Activated CD8-positive, alpha-beta T cell treated with anti-CD3 and anti-CD28 coated beads for 36 hours (primary cell): ENCODE measurements around the gene SLC25A29. TPM values are rescaled to one million over a fixed set of nuclear protein-coding genes. Genes with fewer than 3 reads are reported as not detected.

ENCODE experiments used
- ATAC-seq: fragments of 200-7000 bp; cut with Tn5 transposase; one replicate; pipeline ENCODE4 v1.10.0; 2021; ENCODE audit warnings: mild to moderate bottlenecking, moderate library complexity
- CTCF ChIA-PET: fragments of 350-600 bp; sonication (Branson Sonifier 250); formaldehyde crosslinking; loops from one replicate; lab custom pipeline; 2021; ENCODE audit warnings: antibody characterized with exemption; lab: Charles Lee
- POLR2A ChIA-PET: fragments of 350-600 bp; sonication (Branson Sonifier 250); formaldehyde crosslinking; loops from one replicate; lab custom pipeline; 2021; ENCODE audit warnings: antibody characterized with exemption; lab: Charles Lee
- DNase-seq: peaks from one replicate; pipeline ENCODE4 v3.0.0-alpha.2; 2020
- H3K27ac Mint-ChIP-seq: one replicate; pipeline ENCODE4 v1.8.0; 2021; ENCODE audit warnings: mild to moderate bottlenecking, mixed read lengths
- H3K27me3 Mint-ChIP-seq: one replicate; pipeline ENCODE4 v1.8.0; 2021; ENCODE audit warnings: mixed read lengths
- H3K36me3 Mint-ChIP-seq: one replicate; pipeline ENCODE4 v1.8.0; 2021; ENCODE audit warnings: low read depth, mixed read lengths
- H3K4me1 Mint-ChIP-seq: one replicate; pipeline ENCODE4 v1.8.0; 2021; ENCODE audit warnings: low read depth, mixed read lengths
- H3K4me3 Mint-ChIP-seq: one replicate; pipeline ENCODE4 v1.8.0; 2021; ENCODE audit warnings: mild to moderate bottlenecking, moderate library complexity, mixed read lengths
- H3K9me3 Mint-ChIP-seq: one replicate; pipeline ENCODE4 v1.8.0; 2021; ENCODE audit warnings: mixed read lengths
- CTCF ChIP-seq: fragments of 200-600 bp; IDR thresholded peaks from one replicate; pipeline ENCODE4 v1.8.0; 2022; ENCODE audit warnings: antibody characterized with exemption, mild to moderate bottlenecking
- intact Hi-C: fragments of 100-400 bp; cut with micrococcal nuclease; formaldehyde crosslinking; loops from one replicate; pipeline ENCODE4 v1.10.0; 2022
- total RNA-seq, 2 experiments: library from RNA; stranded (reverse); gene quantifications; one replicate each; pipeline ENCODE4 v1.2.3, GENCODE V29; 2021

SLC25A29 gene
- total RNA-seq, 2 experiments from 2014 or later, result 23.6 to 24.7 TPM

DNA sequence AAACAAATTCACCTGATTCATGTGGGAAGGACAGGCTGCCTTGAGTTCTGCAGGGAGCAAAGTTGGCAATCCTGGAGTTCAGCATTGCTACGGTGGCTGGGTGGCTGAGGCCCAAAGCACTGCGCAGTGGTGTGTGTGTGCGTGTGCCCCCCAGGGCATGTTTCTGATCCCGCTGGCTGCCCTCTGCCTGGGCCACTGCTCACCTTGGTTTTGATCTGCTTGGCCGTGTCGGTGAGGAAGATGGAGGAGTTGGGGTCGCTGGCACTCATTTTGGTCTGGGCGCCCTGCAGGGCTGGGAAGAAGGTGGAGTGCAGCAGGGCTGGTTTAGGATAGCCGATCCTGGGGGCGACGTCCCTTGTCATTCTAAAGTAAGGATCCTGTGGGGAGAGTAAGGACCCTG lies 36.0 kb upstream of the SLC25A29 start:
- Mint-ChIP-seq H3K4me1 (peaks cover 15% of the 10 kb centered on the region), H3K27me3 (no peaks in the 10 kb centered on the region), H3K27ac (peak overlapping the region; percentile 7), H3K4me3 (no peak overlapping the region), H3K9me3 (no peaks in the 10 kb centered on the region), H3K36me3 (peaks cover 70% of the 10 kb centered on the region)
- DNase-seq (no peak), ATAC-seq (no peak)
- ChIA-PET CTCF (no interaction called here), POLR2A (interaction anchor here (1.0 to 2.3 kb wide), 3 partner anchors 9 to 28 kb away, joined by 3 to 9 read pairs (median 4); no protein-coding TSS in a partner anchor)
- no peak for TF ChIP-seq CTCF
- intact Hi-C loops, result no loop called here

- CTCF ChIA-PET, result interaction anchor here (1.6 kb wide), 1 partner anchor 21 kb away, joined by 3 read pairs; no protein-coding TSS in a partner anchor
- intact Hi-C loops, result no loop called here
- peak; percentile 41 for ATAC-seq
Measured at GRCh38 chr14:100341301-100342031, 35.2 kb upstream of the SLC25A29 start.

DNA sequence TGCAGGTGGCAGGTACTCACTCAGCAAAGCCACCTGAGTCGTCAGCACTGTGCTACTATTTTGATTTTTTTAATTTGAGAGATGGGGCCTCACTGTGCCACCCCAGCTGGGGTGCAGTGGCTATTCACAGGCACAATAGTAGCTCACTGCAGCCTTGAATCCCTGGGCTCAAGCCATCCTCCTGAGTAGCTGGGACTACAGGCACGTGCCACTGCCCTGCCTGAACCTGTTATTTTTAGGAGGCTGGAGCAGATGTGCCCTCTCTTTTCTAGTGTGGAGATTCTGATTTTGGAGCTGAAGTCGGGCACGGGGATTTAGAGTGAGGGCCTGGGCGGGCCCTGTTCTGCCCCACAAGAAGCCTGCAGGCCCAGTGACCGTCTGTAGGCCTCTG lies 34.2 kb upstream of the SLC25A29 start:
- Mint-ChIP-seq H3K27me3 (no peaks in the 10 kb centered on the region), H3K36me3 (peaks cover 68% of the 10 kb centered on the region), H3K9me3 (no peaks in the 10 kb centered on the region), H3K4me3 (no peak overlapping the region), H3K4me1 (peaks cover 20% of the 10 kb centered on the region), H3K27ac (peak overlapping the region; percentile 47)
- DNase-seq (no peak), ATAC-seq (no peak)
- POLR2A ChIA-PET, result interaction anchor here (1.0 to 2.3 kb wide), 8 partner anchors 9 to 37 kb away, joined by 3 to 9 read pairs (median 3); a partner anchor contains a TSS
- no peak for TF ChIP-seq CTCF
- intact Hi-C loops, result no loop called here
- CTCF ChIA-PET, result interaction anchor here (1.6 kb wide), 1 partner anchor 22 kb away, joined by 3 read pairs; no protein-coding TSS in a partner anchor

More at GRCh38 chr14:100341301-100342031, 35.2 kb upstream of the SLC25A29 start:
- H3K4me1 Mint-ChIP-seq, result peaks cover 18% of the 10 kb centered on the region
- no peak overlapping the region for H3K4me3 Mint-ChIP-seq
- no peak for TF ChIP-seq CTCF
- DNase-seq, result peak; percentile 28
- no peaks in the 10 kb centered on the region for H3K9me3 Mint-ChIP-seq
- H3K27me3 Mint-ChIP-seq, result no peaks in the 10 kb centered on the region
- POLR2A ChIA-PET, result interaction anchor here (0.8 to 2.3 kb wide), 9 partner anchors 8 to 38 kb away, joined by 3 to 9 read pairs (median 4); no protein-coding TSS in a partner anchor
- peaks cover 70% of the 10 kb centered on the region for H3K36me3 Mint-ChIP-seq
- H3K27ac Mint-ChIP-seq, result peak overlapping the region; percentile 47

- ATAC-seq, result no peak
- Mint-ChIP-seq H3K27me3 (no peaks in the 10 kb centered on the region), H3K4me3 (no peak overlapping the region), H3K36me3 (peaks cover 71% of the 10 kb centered on the region), H3K9me3 (no peaks in the 10 kb centered on the region), H3K4me1 (peaks cover 20% of the 10 kb centered on the region), H3K27ac (peak overlapping the region; percentile 47)
- no peak for DNase-seq
- POLR2A ChIA-PET, result interaction anchor here (1.0 to 2.3 kb wide), 8 partner anchors 10 to 36 kb away, joined by 3 to 9 read pairs (median 4); a partner anchor contains a TSS
- CTCF ChIA-PET, result interaction anchor here (1.6 kb wide), 1 partner anchor 22 kb away, joined by 3 read pairs; no protein-coding TSS in a partner anchor
- no peak for TF ChIP-seq CTCF
- intact Hi-C loops, result no loop called here
Measured at GRCh38 chr14:100339766-100340422, 33.6 kb upstream of the SLC25A29 start.
